PC-9 (cell line): ENCODE results near the gene PIK3CG. TPM values are rescaled to one million over a fixed set of nuclear protein-coding genes. Genes with fewer than 3 reads are reported as not detected.

Experiments used
- BruUV-seq: library from RNA; stranded (reverse); fragments of 400-500 nt; replicated peaks from 2 replicates; lab custom pipeline; 2021; lab: Mats Ljungman, UMichigan
- CTCF ChIA-PET: fragments of 300-600 bp; sonication (Branson Sonifier 250); formaldehyde crosslinking; loops from one replicate; lab custom pipeline; 2022; ENCODE audit warnings: antibody characterized with exemption; lab: Charles Lee
- POLR2A ChIA-PET: fragments of 300-600 bp; sonication (Branson Sonifier 250); formaldehyde crosslinking; loops from one replicate; lab custom pipeline; 2022; ENCODE audit warnings: antibody characterized with exemption; ENCODE audit not compliant: unreplicated experiment; lab: Charles Lee
- DNase-seq, 2 experiments: peaks; one replicate each; pipeline versions ENCODE4 v3.0.0 to v3.0.0-alpha.2; 2015 to 2022; ENCODE audit warnings: mixed read lengths in 1 of 2
- H2AFZ ChIP-seq: fragments of 200-600 bp; sonication (generic); 2 replicates; pipeline ENCODE4 v1.8.1; 2017; ENCODE audit warnings: antibody characterized with exemption
- H3F3A ChIP-seq: fragments of 200-600 bp; sonication (generic); 2 replicates; pipeline ENCODE4 v1.8.1; 2017; ENCODE audit warnings: antibody characterized with exemption, mild to moderate bottlenecking, low read depth; ENCODE audit not compliant: insufficient read depth
- H3K27ac ChIP-seq: fragments of 200-600 bp; sonication (generic); 2 replicates; pipeline ENCODE4 v1.6.1; 2016; ENCODE audit warnings: mixed run types
- H3K27me3 ChIP-seq: fragments of 200-600 bp; sonication (generic); 2 replicates; pipeline ENCODE4 v1.6.1; 2016; ENCODE audit warnings: low read depth, mixed run types; ENCODE audit not compliant: insufficient read depth
- H3K36me3 ChIP-seq: fragments of 200-600 bp; sonication (generic); 2 replicates; pipeline ENCODE4 v1.6.1; 2016; ENCODE audit warnings: low read depth, mixed run types
- H3K4me1 ChIP-seq: fragments of 200-600 bp; sonication (generic); replicated peaks from 2 replicates; pipeline ENCODE4 v1.6.1; 2016; ENCODE audit warnings: mixed run types; ENCODE audit not compliant: insufficient read depth
- H3K4me2 ChIP-seq: fragments of 200-600 bp; sonication (generic); 2 replicates; pipeline ENCODE4 v1.6.1; 2017; ENCODE audit warnings: mixed run types
- H3K4me3 ChIP-seq: fragments of 200-600 bp; sonication (generic); 2 replicates; pipeline ENCODE4 v1.6.1; 2016; ENCODE audit warnings: mixed run types
- H3K79me2 ChIP-seq: fragments of 200-600 bp; sonication (generic); 2 replicates; pipeline ENCODE4 v1.6.1; 2017; ENCODE audit warnings: low read depth, mixed run types
- H3K9me2 ChIP-seq: fragments of 200-600 bp; sonication (generic); 2 replicates; pipeline ENCODE4 v1.8.1; 2017; ENCODE audit warnings: mild to moderate bottlenecking; ENCODE audit not compliant: insufficient read depth
- H3K9me3 ChIP-seq: fragments of 200-600 bp; sonication (generic); 2 replicates; pipeline ENCODE4 v1.8.1; 2016; ENCODE audit warnings: low read depth; ENCODE audit not compliant: insufficient read depth
- H4K20me1 ChIP-seq: fragments of 200-600 bp; sonication (generic); 2 replicates; pipeline ENCODE4 v1.8.1; 2017; ENCODE audit not compliant: insufficient read depth
- EZH2 ChIP-seq: fragments of 200-600 bp; sonication (generic); IDR thresholded peaks from 2 replicates; pipeline ENCODE4 v1.8.0; 2017; ENCODE audit warnings: antibody characterized with exemption, low read depth
- intact Hi-C: fragments of 100-400 bp; cut with micrococcal nuclease; formaldehyde crosslinking; loops from one replicate; pipeline ENCODE4 v1.10.0; 2022; ENCODE audit not compliant: unreplicated experiment
- total RNA-seq: library from RNA; stranded (reverse); gene quantifications from 2 replicates; pipeline ENCODE4 v1.2.3, GENCODE V29; 2021
- TF ChIP-seq, protein P1 (sequence below): fragments of 200-600 bp; sonication (generic); conservative IDR thresholded peaks from 2 replicates; pipeline ENCODE4 v1.6.1; 2017; ENCODE audit warnings: mixed run types, antibody characterized with exemption, mild to moderate bottlenecking, moderate library complexity

PIK3CG gene
- total RNA-seq, 1 experiment from 2014 or later: not detected

DNA sequence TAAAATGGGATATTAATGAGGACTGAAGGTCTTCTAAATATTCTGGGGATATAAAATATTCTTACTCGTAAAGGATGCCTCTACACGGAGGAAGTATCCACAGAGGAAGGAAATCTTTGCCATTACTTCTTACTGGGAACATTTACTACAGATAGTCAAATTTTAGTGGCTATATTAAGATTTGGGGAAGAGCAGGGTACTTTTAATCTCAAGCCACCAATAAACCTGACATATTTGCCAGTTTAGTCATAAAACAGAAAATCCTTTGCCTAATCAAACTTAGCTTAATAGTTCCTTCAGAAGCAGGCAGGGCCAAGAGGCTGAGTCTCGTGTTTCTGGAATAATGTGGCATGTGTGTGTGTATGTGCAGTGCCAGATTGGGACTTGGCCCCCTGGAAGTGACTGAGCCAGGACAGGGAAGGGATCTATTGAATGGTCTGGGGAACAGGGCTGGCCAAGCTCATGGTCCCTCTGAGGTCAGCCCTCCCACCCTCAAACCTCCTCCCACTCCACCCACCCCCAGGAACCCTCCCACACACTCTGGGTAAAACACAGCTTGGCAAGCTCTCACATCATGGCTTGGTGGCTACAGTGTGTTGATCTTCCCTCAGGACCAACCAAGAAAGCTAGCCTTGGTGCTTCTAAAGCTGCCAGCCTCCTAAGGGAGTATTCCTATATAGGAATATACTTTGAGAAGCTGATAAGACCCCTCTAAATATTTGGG is 1.6 kb upstream of the PIK3CG start:
- Histone ChIP-seq H3K27me3 (no peaks in the 10 kb centered on the region), H3K36me3 (no peaks in the 10 kb centered on the region), H3K4me1 (peaks cover 11% of the 10 kb centered on the region; the same call in 1 of the 2 replicates), H4K20me1 (no peaks in the 10 kb centered on the region), H3K79me2 (no peaks in the 10 kb centered on the region), H3K4me3 (no peak overlapping the region), H2AFZ (no peak overlapping the region), H3K9me2 (no peaks in the 10 kb centered on the region), H3K27ac (no peak overlapping the region), H3F3A (peaks cover 4% of the 10 kb centered on the region; the same call in 1 of the 2 replicates), H3K4me2 (no peak overlapping the region), H3K9me3 (no peaks in the 10 kb centered on the region)
- intact Hi-C loops: no loop called here
- ChIA-PET POLR2A (no interaction called here), CTCF (interaction anchor here (0.7 kb wide), 1 partner anchor 302 kb away, joined by 5 read pairs; no protein-coding TSS in a partner anchor)
- no peak for TF ChIP-seq EZH2
- TF ChIP-seq, protein P1, sequence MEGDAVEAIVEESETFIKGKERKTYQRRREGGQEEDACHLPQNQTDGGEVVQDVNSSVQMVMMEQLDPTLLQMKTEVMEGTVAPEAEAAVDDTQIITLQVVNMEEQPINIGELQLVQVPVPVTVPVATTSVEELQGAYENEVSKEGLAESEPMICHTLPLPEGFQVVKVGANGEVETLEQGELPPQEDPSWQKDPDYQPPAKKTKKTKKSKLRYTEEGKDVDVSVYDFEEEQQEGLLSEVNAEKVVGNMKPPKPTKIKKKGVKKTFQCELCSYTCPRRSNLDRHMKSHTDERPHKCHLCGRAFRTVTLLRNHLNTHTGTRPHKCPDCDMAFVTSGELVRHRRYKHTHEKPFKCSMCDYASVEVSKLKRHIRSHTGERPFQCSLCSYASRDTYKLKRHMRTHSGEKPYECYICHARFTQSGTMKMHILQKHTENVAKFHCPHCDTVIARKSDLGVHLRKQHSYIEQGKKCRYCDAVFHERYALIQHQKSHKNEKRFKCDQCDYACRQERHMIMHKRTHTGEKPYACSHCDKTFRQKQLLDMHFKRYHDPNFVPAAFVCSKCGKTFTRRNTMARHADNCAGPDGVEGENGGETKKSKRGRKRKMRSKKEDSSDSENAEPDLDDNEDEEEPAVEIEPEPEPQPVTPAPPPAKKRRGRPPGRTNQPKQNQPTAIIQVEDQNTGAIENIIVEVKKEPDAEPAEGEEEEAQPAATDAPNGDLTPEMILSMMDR: no peak
- no TSS peak for BruUV-seq
- no peak for DNase-seq

DNA sequence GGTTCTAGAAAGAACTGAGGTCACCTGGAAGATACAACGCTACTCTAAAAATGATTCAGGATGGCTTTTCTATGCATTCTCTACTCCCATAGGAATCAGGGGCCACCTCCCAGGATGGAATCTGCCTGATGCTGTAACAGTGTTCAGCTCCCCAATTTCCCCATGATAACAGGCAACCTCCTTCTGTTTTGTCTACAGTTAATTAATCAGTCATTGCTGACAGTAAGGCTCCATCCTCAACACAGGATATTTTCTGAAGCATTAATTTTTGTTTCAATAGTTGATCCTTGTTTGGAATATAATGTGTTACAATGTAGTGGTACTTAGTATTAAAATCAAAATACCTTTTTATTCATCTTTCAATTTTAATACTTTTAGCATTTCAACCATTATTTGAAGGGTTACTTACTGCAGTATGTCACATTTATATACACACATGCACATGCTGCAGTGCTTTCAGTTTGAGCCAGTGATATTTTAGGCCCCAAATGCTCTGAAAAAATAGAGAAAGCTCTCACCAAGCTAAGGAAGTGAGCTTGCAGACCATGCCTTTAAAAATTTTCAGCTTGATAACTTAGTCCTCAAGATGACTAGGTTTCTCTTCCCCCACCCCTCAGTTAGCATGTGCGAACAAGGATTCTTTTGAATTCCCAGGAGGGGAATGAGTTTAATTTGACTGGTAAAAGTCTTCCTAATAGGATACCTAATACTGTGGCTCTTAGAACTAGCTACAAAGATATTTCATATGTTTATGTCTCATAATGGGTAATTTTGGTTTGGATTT is 592 bp upstream of the PIK3CG start:
- Histone ChIP-seq H3K9me2 (no peaks in the 10 kb centered on the region), H4K20me1 (no peaks in the 10 kb centered on the region), H3K36me3 (no peaks in the 10 kb centered on the region), H3K79me2 (no peaks in the 10 kb centered on the region), H3K4me2 (no peak overlapping the region), H3K27ac (no peak overlapping the region), H3K9me3 (no peaks in the 10 kb centered on the region), H2AFZ (no peak overlapping the region), H3K4me3 (no peak overlapping the region), H3K4me1 (0 out of 2 replicates have a peak, but pooled peaks cover 3% of the 10 kb centered on the region), H3F3A (no peaks in the 10 kb centered on the region), H3K27me3 (no peaks in the 10 kb centered on the region)
- intact Hi-C loops: no loop called here
- TF ChIP-seq EZH2: no peak
- TF ChIP-seq, protein P1: no peak
- ChIA-PET POLR2A (interaction anchor here (0.5 kb wide), 1 partner anchor 849 kb away, joined by 6 read pairs; no protein-coding TSS in a partner anchor), CTCF (interaction anchor here (0.6 to 0.7 kb wide), 2 partner anchors 301 to 322 kb away, joined by 5 read pairs; no protein-coding TSS in a partner anchor)
- BruUV-seq: no TSS peak
- DNase-seq: no peak

DNA sequence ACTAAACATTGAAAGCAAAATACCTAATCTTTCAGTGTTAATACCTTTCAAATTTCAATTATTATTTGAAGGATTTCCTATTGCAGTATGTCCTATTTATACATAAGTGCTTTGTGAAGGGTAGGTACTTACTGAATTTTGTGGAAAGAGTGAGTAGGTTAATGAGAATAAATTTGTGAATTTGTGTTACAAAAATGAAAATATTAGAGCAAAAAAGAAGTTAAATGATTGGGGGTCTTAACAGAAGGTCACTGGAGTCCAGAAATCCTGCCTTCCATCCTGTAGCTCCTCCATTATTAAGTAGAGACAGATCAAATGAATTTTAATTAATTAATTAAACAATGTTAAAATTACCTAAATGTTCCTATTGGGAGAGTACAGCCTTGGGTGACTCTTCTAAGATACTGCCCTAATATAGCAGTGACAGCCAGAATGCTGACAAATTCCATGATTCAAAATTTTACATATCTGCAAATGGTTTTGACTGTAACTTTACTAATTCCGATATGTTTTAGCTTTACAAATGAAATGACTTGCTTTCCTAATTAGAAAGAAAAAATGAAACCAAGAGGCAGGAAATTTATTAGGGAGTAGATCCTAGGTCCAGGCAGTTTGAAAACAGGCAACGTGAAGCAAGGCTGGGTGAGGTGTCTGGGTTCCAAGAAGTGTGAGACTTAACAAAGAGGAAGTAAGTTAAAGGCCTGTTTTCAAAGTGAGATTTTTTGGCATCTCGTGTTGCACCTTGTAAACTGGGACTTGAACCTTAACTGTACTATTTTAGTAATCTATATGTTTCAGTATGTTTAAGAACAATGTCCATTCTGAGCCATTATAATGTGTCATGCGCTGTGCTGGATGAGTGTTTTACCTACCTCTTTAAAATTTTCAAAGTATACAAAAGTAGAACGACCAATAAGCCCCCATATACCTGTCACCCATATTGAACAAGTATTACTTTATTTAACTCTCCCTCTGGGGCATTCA is 1.5 kb downstream of the PIK3CG start:
- H2AFZ ChIP-seq: no peak overlapping the region
- no peaks in the 10 kb centered on the region for H3K9me2 ChIP-seq
- no peak overlapping the region for H3K4me2 ChIP-seq
- H3K79me2 ChIP-seq: no peaks in the 10 kb centered on the region
- BruUV-seq: no TSS peak
- H3K36me3 ChIP-seq: no peaks in the 10 kb centered on the region
- intact Hi-C loops: no loop called here
- no peak overlapping the region for H3K27ac ChIP-seq
- ChIA-PET POLR2A (no interaction called here), CTCF (no interaction called here)
- H3K4me3 ChIP-seq: no peak overlapping the region
- no peak for DNase-seq
- no peaks in the 10 kb centered on the region for H3F3A ChIP-seq
- H3K9me3 ChIP-seq: no peaks in the 10 kb centered on the region
- no peaks in the 10 kb centered on the region for H3K4me1 ChIP-seq
- no peaks in the 10 kb centered on the region for H4K20me1 ChIP-seq
- H3K27me3 ChIP-seq: no peaks in the 10 kb centered on the region
- TF ChIP-seq, protein P1: no peak
- TF ChIP-seq EZH2: no peak
